ENCODE measurements around the gene HDAC4.

Gene HDAC4

GRCh38 chr2:239307921-239308613 is 92.8 kb downstream of the HDAC4 start:
- no peak for DNase-seq (ENCODE audit: low read depth)

GRCh38 chr2:239307221-239307569 is 93.6 kb downstream of the HDAC4 start:
- DNase-seq (ENCODE audit: low read depth): no peak

- DNase-seq (ENCODE audit: low read depth): no peak
Measured at GRCh38 chr2:239306274-239307220, 94.3 kb downstream of the HDAC4 start.

- no peak for DNase-seq (ENCODE audit: low read depth)
Measured at GRCh38 chr2:239305771-239306170, 95.0 kb downstream of the HDAC4 start.

- DNase-seq (ENCODE audit: low read depth): no peak
Measured at GRCh38 chr2:239305222-239305575, 95.6 kb downstream of the HDAC4 start.

- no peak for DNase-seq (ENCODE audit: low read depth)
Measured at GRCh38 chr2:239304533-239305221, 96.1 kb downstream of the HDAC4 start.

GRCh38 chr2:239303711-239304532 is 96.9 kb downstream of the HDAC4 start:
- DNase-seq (ENCODE audit: low read depth): no peak

GRCh38 chr2:239302808-239303557 is 97.8 kb downstream of the HDAC4 start:
- no peak for DNase-seq (ENCODE audit: low read depth)

GRCh38 chr2:239302083-239302807 is 98.6 kb downstream of the HDAC4 start:
- no peak for DNase-seq (ENCODE audit: low read depth)

- DNase-seq (ENCODE audit: low read depth): no peak
Measured at GRCh38 chr2:239300871-239301735, 99.7 kb downstream of the HDAC4 start.

- no peak for DNase-seq (ENCODE audit: low read depth)
Measured at GRCh38 chr2:239300242-239300641, 100.6 kb downstream of the HDAC4 start.

- no peak for DNase-seq (ENCODE audit: low read depth)
Measured at GRCh38 chr2:239299218-239299939, 101.4 kb downstream of the HDAC4 start.

GRCh38 chr2:239298116-239298804 is 102.6 kb downstream of the HDAC4 start:
- no peak for DNase-seq (ENCODE audit: low read depth)

GRCh38 chr2:239297142-239298004 is 103.4 kb downstream of the HDAC4 start:
- no peak for DNase-seq (ENCODE audit: low read depth)

- DNase-seq (ENCODE audit: low read depth): no peak
Measured at GRCh38 chr2:239296020-239296932, 104.5 kb downstream of the HDAC4 start.

- no peak for DNase-seq (ENCODE audit: low read depth)
Measured at GRCh38 chr2:239295377-239296019, 105.3 kb downstream of the HDAC4 start.
